ENCODE results near the gene DSCAM.

DSCAM gene

GRCh38 chr21:40640266-40640789 is 206.6 kb downstream of the DSCAM start:
- Histone ChIP-seq H2AFZ (ENCODE audit: low read depth, low read length, severe bottlenecking) (no peak overlapping the region), H3K4me2 (ENCODE audit: low read depth, low read length, poor library complexity, severe bottlenecking) (no peak overlapping the region), H3K4me3 (ENCODE audit: insufficient read depth, low read length, poor library complexity, severe bottlenecking) (no peak overlapping the region), H3K9ac (ENCODE audit: low read length) (no peak overlapping the region), H3K9me3 (ENCODE audit: insufficient read depth, low read length) (peaks cover 9% of the 10 kb centered on the region; the same call in 1 of the 2 replicates), H3K36me3 (ENCODE audit: low read length) (no peaks in the 10 kb centered on the region), H3K27ac (ENCODE audit: low read depth, low read length) (no peak overlapping the region), H3K79me2 (ENCODE audit: insufficient read depth, low read length) (no peaks in the 10 kb centered on the region), H3K9me2 (replicated peaks; ENCODE audit: insufficient read depth, low read length) (no peaks in the 10 kb centered on the region), H3F3A (ENCODE audit: insufficient read depth) (no peaks in the 10 kb centered on the region), H3K27me3 (ENCODE audit: low read length) (no peaks in the 10 kb centered on the region), H4K20me1 (ENCODE audit: low read depth, low read length) (no peaks in the 10 kb centered on the region)
- TF ChIP-seq EZH2phosphoT487 (conservative IDR thresholded peaks at IDR 0.05; ENCODE audit: low read length): no peak
- TF ChIP-seq, protein P1, sequence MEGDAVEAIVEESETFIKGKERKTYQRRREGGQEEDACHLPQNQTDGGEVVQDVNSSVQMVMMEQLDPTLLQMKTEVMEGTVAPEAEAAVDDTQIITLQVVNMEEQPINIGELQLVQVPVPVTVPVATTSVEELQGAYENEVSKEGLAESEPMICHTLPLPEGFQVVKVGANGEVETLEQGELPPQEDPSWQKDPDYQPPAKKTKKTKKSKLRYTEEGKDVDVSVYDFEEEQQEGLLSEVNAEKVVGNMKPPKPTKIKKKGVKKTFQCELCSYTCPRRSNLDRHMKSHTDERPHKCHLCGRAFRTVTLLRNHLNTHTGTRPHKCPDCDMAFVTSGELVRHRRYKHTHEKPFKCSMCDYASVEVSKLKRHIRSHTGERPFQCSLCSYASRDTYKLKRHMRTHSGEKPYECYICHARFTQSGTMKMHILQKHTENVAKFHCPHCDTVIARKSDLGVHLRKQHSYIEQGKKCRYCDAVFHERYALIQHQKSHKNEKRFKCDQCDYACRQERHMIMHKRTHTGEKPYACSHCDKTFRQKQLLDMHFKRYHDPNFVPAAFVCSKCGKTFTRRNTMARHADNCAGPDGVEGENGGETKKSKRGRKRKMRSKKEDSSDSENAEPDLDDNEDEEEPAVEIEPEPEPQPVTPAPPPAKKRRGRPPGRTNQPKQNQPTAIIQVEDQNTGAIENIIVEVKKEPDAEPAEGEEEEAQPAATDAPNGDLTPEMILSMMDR (IDR thresholded peaks at IDR 0.05; ENCODE audit: insufficient read depth, low read length, poor library complexity, severe bottlenecking): no peak

DNA sequence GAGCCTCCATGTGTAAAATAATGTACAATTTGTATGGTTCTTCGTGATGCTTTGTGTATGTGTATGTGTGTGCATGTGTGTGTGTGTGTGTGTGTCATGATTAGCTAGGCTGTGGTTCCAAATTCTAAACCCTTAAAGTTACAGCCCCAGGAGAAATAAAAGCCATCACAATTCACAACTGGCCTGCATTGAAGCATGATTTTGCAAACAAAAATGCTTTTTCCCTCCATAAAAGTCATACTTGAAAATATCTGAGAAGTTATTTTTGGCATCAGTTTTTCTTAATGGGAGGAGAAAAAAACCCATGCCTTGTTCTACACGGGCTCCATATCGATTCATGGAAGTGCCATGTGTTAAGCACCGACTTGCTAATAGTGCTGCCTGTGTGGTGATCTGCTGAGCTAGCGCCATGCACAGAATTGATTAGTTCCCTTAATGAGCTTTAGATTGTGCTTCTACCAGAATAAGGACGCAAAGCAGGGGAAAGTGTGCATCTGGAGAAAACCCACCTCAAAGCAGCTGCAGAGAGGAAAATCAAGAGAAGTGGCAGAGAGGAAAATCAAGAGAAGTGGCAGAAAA is 207.3 kb downstream of the DSCAM start:
- no peaks in the 10 kb centered on the region for H3F3A ChIP-seq (ENCODE audit: insufficient read depth)
- H2AFZ ChIP-seq (ENCODE audit: low read depth, low read length, severe bottlenecking): no peak overlapping the region
- H3K27ac ChIP-seq (ENCODE audit: low read depth, low read length): no peak overlapping the region
- H3K79me2 ChIP-seq (ENCODE audit: insufficient read depth, low read length): no peaks in the 10 kb centered on the region
- no peaks in the 10 kb centered on the region for H4K20me1 ChIP-seq (ENCODE audit: low read depth, low read length)
- H3K27me3 ChIP-seq (ENCODE audit: low read length): no peaks in the 10 kb centered on the region
- no peak overlapping the region for H3K4me3 ChIP-seq (ENCODE audit: insufficient read depth, low read length, poor library complexity, severe bottlenecking)
- H3K4me2 ChIP-seq (ENCODE audit: low read depth, low read length, poor library complexity, severe bottlenecking): no peak overlapping the region
- no peak for TF ChIP-seq EZH2phosphoT487 (conservative IDR thresholded peaks at IDR 0.05; ENCODE audit: low read length)
- TF ChIP-seq, protein P1 (IDR thresholded peaks at IDR 0.05; ENCODE audit: insufficient read depth, low read length, poor library complexity, severe bottlenecking): no peak
- H3K36me3 ChIP-seq (ENCODE audit: low read length): no peaks in the 10 kb centered on the region
- H3K9ac ChIP-seq (ENCODE audit: low read length): no peak overlapping the region
- H3K9me2 ChIP-seq (replicated peaks; ENCODE audit: insufficient read depth, low read length): no peaks in the 10 kb centered on the region
- H3K9me3 ChIP-seq (ENCODE audit: insufficient read depth, low read length): 0 out of 2 replicates have a peak, but pooled peaks cover 2% of the 10 kb centered on the region

- no peak overlapping the region for H3K4me3 ChIP-seq (ENCODE audit: insufficient read depth, low read length, poor library complexity, severe bottlenecking)
- H3K9me3 ChIP-seq (ENCODE audit: insufficient read depth, low read length): no peaks in the 10 kb centered on the region
- H3K9ac ChIP-seq (ENCODE audit: low read length): no peak overlapping the region
- no peaks in the 10 kb centered on the region for H3K79me2 ChIP-seq (ENCODE audit: insufficient read depth, low read length)
- no peak overlapping the region for H3K27ac ChIP-seq (ENCODE audit: low read depth, low read length)
- TF ChIP-seq, protein P1 (IDR thresholded peaks at IDR 0.05; ENCODE audit: insufficient read depth, low read length, poor library complexity, severe bottlenecking): no peak
- no peak for TF ChIP-seq EZH2phosphoT487 (conservative IDR thresholded peaks at IDR 0.05; ENCODE audit: low read length)
- H2AFZ ChIP-seq (ENCODE audit: low read depth, low read length, severe bottlenecking): no peak overlapping the region
- no peaks in the 10 kb centered on the region for H3F3A ChIP-seq (ENCODE audit: insufficient read depth)
- no peaks in the 10 kb centered on the region for H4K20me1 ChIP-seq (ENCODE audit: low read depth, low read length)
- H3K4me2 ChIP-seq (ENCODE audit: low read depth, low read length, poor library complexity, severe bottlenecking): no peak overlapping the region
- H3K36me3 ChIP-seq (ENCODE audit: low read length): no peaks in the 10 kb centered on the region
- no peaks in the 10 kb centered on the region for H3K9me2 ChIP-seq (replicated peaks; ENCODE audit: insufficient read depth, low read length)
- H3K27me3 ChIP-seq (ENCODE audit: low read length): no peaks in the 10 kb centered on the region
These were observed 208.3 kb downstream of the DSCAM start for GRCh38 chr21:40638466-40639251.

All from SU-DHL-6 (cell line).